GM21737 (cell line): ENCODE data around the gene AMY2B.
"Not testable (repeated sequence)": the region's sequence is repeated elsewhere in the genome, so short reads cannot be mapped to it uniquely, and the experiment has no call there.

Experiments
- ATAC-seq: cut with Tn5 transposase; IDR thresholded peaks from one replicate; pipeline ENCODE4 v1.9.1; 2021; ENCODE audit warnings: mild to moderate bottlenecking, moderate library complexity; ENCODE audit not compliant: unreplicated experiment

The AMY2B gene

GRCh38 chr1:103616994-103617477 is 45.6 kb downstream of the AMY2B start, which contains the start of gene AMY2A:
Gene AMY2A, plus strand, starts transcription at chr1:103617427. Its CDS starts 14 bp downstream, at chr1:103617441.
- not testable (repeated sequence) for ATAC-seq

GRCh38 chr1:103627436-103627835 is 56.0 kb downstream of the AMY2B start:
- not testable (repeated sequence) for ATAC-seq
